ENCODE measurements around the gene DHX35. TPM values are rescaled to one million over a fixed set of nuclear protein-coding genes. Genes with fewer than 3 reads are reported as not detected.

DHX35 gene
- total RNA-seq, 1 experiment from 2014 or later = 11.2 TPM

DNA sequence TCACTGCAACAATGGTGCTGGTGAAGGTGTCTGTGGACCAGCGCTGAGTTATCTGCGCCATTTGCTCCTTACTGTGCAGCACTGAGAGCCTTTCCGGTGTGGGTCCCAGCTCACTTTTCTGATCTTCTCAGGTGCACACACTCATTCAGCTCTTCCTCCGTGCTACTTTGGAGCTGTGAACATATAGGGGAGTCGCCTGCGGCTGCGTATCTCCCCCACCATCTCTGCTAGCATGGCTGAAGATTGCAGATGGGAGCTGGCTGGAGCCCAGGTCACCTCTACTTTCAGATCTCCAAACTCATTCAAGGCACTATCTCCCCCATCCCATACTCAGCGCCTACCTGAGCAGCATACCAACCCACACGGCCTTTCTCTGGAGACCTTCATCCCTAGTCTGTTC is 96.9 kb downstream of the DHX35 start:
- no peak overlapping the region for H3K4me2 ChIP-seq (ENCODE audit: low read length)
- RAD21 ChIA-PET (ENCODE audit: low non-redundant PET in 1 of 2, low total read pairs in 2 of 2, uncharacterized antibody in 2 of 2, unreplicated experiment in 2 of 2) = no interaction called here
- ATAC-seq = no peak
- intact Hi-C loops (cut with micrococcal nuclease) = no loop called here
- no peaks in the 10 kb centered on the region for H3K36me3 ChIP-seq (ENCODE audit: control insufficient read depth in 1 of 2, insufficient read depth in 2 of 2, low read length in 2 of 2)
- CTCF ChIA-PET = no interaction called here
- no peaks in the 10 kb centered on the region for H3K9me2 ChIP-seq (ENCODE audit: insufficient read depth)
- H3K27me3 ChIP-seq (ENCODE audit: insufficient read depth, low read length) = peaks cover 6% of the 10 kb centered on the region; the same call in 1 of the 2 replicates
- H3K9ac ChIP-seq (ENCODE audit: low read length) = no peak overlapping the region
- H3K27ac ChIP-seq (ENCODE audit: low read depth, low read length) = no peak overlapping the region
- POLR2A ChIA-PET = no interaction called here
- TF ChIP-seq, protein P1, sequence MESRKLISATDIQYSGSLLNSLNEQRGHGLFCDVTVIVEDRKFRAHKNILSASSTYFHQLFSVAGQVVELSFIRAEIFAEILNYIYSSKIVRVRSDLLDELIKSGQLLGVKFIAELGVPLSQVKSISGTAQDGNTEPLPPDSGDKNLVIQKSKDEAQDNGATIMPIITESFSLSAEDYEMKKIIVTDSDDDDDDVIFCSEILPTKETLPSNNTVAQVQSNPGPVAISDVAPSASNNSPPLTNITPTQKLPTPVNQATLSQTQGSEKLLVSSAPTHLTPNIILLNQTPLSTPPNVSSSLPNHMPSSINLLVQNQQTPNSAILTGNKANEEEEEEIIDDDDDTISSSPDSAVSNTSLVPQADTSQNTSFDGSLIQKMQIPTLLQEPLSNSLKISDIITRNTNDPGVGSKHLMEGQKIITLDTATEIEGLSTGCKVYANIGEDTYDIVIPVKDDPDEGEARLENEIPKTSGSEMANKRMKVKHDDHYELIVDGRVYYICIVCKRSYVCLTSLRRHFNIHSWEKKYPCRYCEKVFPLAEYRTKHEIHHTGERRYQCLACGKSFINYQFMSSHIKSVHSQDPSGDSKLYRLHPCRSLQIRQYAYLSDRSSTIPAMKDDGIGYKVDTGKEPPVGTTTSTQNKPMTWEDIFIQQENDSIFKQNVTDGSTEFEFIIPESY (IDR thresholded peaks at IDR 0.05; ENCODE audit: extremely low read depth, insufficient replicate concordance, low read length) = no peak
- no peak for TF ChIP-seq EZH2 (IDR thresholded peaks at IDR 0.05)
- no peak for TF ChIP-seq YY1 (IDR thresholded peaks at IDR 0.05; ENCODE audit: extremely low read depth, insufficient replicate concordance, low read depth, low read length)
- TF ChIP-seq POLR2A (IDR thresholded peaks at IDR 0.05; ENCODE audit: borderline replicate concordance, extremely low read depth, insufficient read depth, insufficient read length) = no peak
- no peak for TF ChIP-seq POLR2AphosphoS5 (IDR thresholded peaks at IDR 0.05; ENCODE audit: low read depth, low read length)
- TF ChIP-seq, protein P2, sequence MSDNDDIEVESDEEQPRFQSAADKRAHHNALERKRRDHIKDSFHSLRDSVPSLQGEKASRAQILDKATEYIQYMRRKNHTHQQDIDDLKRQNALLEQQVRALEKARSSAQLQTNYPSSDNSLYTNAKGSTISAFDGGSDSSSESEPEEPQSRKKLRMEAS (IDR thresholded peaks at IDR 0.05) = no peak
- no peak for TF ChIP-seq SRF (IDR thresholded peaks at IDR 0.05; ENCODE audit: low read depth)
- TF ChIP-seq ZNF274 (IDR thresholded peaks at IDR 0.05; ENCODE audit: low read depth, low read length) = no peak
- TF ChIP-seq ZFX (IDR thresholded peaks at IDR 0.05) = no peak
- TF ChIP-seq JUND (IDR thresholded peaks at IDR 0.05) = no peak
- TF ChIP-seq EZH2phosphoT487 (IDR thresholded peaks at IDR 0.05; ENCODE audit: borderline replicate concordance) = no peak
- no peak for TF ChIP-seq RAD21 (IDR thresholded peaks at IDR 0.05; ENCODE audit: low read depth)
- TF ChIP-seq, protein P3, sequence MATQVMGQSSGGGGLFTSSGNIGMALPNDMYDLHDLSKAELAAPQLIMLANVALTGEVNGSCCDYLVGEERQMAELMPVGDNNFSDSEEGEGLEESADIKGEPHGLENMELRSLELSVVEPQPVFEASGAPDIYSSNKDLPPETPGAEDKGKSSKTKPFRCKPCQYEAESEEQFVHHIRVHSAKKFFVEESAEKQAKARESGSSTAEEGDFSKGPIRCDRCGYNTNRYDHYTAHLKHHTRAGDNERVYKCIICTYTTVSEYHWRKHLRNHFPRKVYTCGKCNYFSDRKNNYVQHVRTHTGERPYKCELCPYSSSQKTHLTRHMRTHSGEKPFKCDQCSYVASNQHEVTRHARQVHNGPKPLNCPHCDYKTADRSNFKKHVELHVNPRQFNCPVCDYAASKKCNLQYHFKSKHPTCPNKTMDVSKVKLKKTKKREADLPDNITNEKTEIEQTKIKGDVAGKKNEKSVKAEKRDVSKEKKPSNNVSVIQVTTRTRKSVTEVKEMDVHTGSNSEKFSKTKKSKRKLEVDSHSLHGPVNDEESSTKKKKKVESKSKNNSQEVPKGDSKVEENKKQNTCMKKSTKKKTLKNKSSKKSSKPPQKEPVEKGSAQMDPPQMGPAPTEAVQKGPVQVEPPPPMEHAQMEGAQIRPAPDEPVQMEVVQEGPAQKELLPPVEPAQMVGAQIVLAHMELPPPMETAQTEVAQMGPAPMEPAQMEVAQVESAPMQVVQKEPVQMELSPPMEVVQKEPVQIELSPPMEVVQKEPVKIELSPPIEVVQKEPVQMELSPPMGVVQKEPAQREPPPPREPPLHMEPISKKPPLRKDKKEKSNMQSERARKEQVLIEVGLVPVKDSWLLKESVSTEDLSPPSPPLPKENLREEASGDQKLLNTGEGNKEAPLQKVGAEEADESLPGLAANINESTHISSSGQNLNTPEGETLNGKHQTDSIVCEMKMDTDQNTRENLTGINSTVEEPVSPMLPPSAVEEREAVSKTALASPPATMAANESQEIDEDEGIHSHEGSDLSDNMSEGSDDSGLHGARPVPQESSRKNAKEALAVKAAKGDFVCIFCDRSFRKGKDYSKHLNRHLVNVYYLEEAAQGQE (IDR thresholded peaks at IDR 0.05; ENCODE audit: low read depth) = no peak
- TF ChIP-seq, protein P4, sequence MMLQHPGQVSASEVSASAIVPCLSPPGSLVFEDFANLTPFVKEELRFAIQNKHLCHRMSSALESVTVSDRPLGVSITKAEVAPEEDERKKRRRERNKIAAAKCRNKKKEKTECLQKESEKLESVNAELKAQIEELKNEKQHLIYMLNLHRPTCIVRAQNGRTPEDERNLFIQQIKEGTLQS (IDR thresholded peaks at IDR 0.05) = no peak
- TF ChIP-seq SIN3A (IDR thresholded peaks at IDR 0.05; ENCODE audit: low read depth) = no peak
- no peak for TF ChIP-seq TCF7L2 (IDR thresholded peaks at IDR 0.05; ENCODE audit: borderline replicate concordance, extremely low read depth, insufficient read depth, insufficient read length)
- BruUV-seq (replicated peaks) = no TSS peak
- no peaks in the 10 kb centered on the region for H3K4me1 ChIP-seq (ENCODE audit: control insufficient read depth in 1 of 2, insufficient read depth in 2 of 2, low read length in 2 of 2)
- DNase-seq (ENCODE audit: low read depth, low spot score) = no peak
- no peak overlapping the region for H3K4me3 ChIP-seq (replicated peaks in 1 of 2; ENCODE audit: low read depth in 1 of 2, low read length in 2 of 2)
- H4K20me1 ChIP-seq (ENCODE audit: insufficient read depth) = no peaks in the 10 kb centered on the region
- H3K9me3 ChIP-seq (ENCODE audit: control insufficient read depth in 1 of 2, insufficient read depth in 1 of 2, low read depth in 1 of 2, low read length in 2 of 2) = no peaks in the 10 kb centered on the region
- no peaks in the 10 kb centered on the region for H3K79me2 ChIP-seq (ENCODE audit: insufficient read depth, low read length)
- H2AFZ ChIP-seq (ENCODE audit: low read depth, low read length, poor library complexity, severe bottlenecking) = no peak overlapping the region

All from HCT116 (cell line).